SU-DHL-6 (cell line): ENCODE measurements around the gene TRAF6.

Source experiments
- H2AFZ ChIP-seq: fragments of 200-600 bp; sonication (generic); 2 replicates; pipeline ENCODE4 v1.6.1; 2014; ENCODE audit warnings: low read depth, mild to moderate bottlenecking, moderate library complexity, mixed read lengths, antibody characterized with exemption, low read length; ENCODE audit not compliant: severe bottlenecking
- H3F3A ChIP-seq: fragments of 200-600 bp; shearing (Covaris generic); 2 replicates; pipeline ENCODE4 v1.6.0; 2016; ENCODE audit warnings: antibody characterized with exemption, mild to moderate bottlenecking; ENCODE audit not compliant: insufficient read depth
- H3K27ac ChIP-seq: fragments of 200-600 bp; sonication (generic); 2 replicates; pipeline ENCODE4 v1.5.1; 2016; ENCODE audit warnings: low read depth, mild to moderate bottlenecking, low read length, moderate library complexity, mixed read lengths
- H3K27me3 ChIP-seq: fragments of 200-600 bp; sonication (generic), shearing (Covaris generic); 2 replicates; pipeline ENCODE4 v1.6.0; 2014; ENCODE audit warnings: mild to moderate bottlenecking, low read length
- H3K36me3 ChIP-seq: fragments of 200-600 bp; sonication (generic); 2 replicates; pipeline ENCODE4 v1.6.1; 2014; ENCODE audit warnings: mild to moderate bottlenecking, low read length, mixed read lengths
- H3K4me2 ChIP-seq: fragments of 300-600, 200-600 bp; shearing (Covaris generic), sonication (generic); 2 replicates; pipeline ENCODE4 v1.6.0; 2014; ENCODE audit warnings: low read length, low read depth, mild to moderate bottlenecking; ENCODE audit not compliant: poor library complexity, severe bottlenecking
- H3K4me3 ChIP-seq: fragments of 200-600 bp; sonication (generic); 2 replicates; pipeline ENCODE4 v1.5.1; 2014; ENCODE audit warnings: antibody characterized with exemption, low read length, mild to moderate bottlenecking, mixed read lengths; ENCODE audit not compliant: insufficient read depth, poor library complexity, severe bottlenecking
- H3K79me2 ChIP-seq: fragments of 200-600 bp; sonication (generic); 2 replicates; pipeline ENCODE4 v1.6.1; 2014; ENCODE audit warnings: mild to moderate bottlenecking, low read length, moderate library complexity; ENCODE audit not compliant: insufficient read depth
- H3K9ac ChIP-seq: fragments of 200-600 bp; sonication (generic); 2 replicates; pipeline ENCODE4 v1.7.0; 2014; ENCODE audit warnings: mild to moderate bottlenecking, low read length
- H3K9me2 ChIP-seq: fragments of 200-600 bp; sonication (generic); replicated peaks from 2 replicates; pipeline ENCODE4 v1.6.1; 2014; ENCODE audit warnings: low read length; ENCODE audit not compliant: insufficient read depth
- H3K9me3 ChIP-seq: fragments of 200-600 bp; sonication (generic); 2 replicates; pipeline ENCODE4 v1.6.1; 2014; ENCODE audit warnings: low read length, mixed read lengths; ENCODE audit not compliant: insufficient read depth
- H4K20me1 ChIP-seq: fragments of 200-600 bp; sonication (generic); 2 replicates; pipeline ENCODE4 v1.6.1; 2014; ENCODE audit warnings: low read depth, mild to moderate bottlenecking, antibody characterized with exemption, low read length, moderate library complexity, mixed read lengths
- EZH2phosphoT487 ChIP-seq: fragments of 200-600 bp; sonication (generic), shearing (Covaris generic); conservative IDR thresholded peaks from 2 replicates; pipeline ENCODE4 v1.6.1; 2018; ENCODE audit warnings: mild to moderate bottlenecking, antibody characterized with exemption, low read length, moderate library complexity, mixed read lengths
- TF ChIP-seq, protein P1 (sequence below): fragments of 200-600 bp; sonication (generic); IDR thresholded peaks from one replicate; pipeline ENCODE4 v1.5.1; 2017; ENCODE audit warnings: antibody characterized with exemption, mild to moderate bottlenecking, low read length, moderate library complexity; ENCODE audit not compliant: insufficient read depth, poor library complexity, severe bottlenecking

Gene TRAF6

DNA sequence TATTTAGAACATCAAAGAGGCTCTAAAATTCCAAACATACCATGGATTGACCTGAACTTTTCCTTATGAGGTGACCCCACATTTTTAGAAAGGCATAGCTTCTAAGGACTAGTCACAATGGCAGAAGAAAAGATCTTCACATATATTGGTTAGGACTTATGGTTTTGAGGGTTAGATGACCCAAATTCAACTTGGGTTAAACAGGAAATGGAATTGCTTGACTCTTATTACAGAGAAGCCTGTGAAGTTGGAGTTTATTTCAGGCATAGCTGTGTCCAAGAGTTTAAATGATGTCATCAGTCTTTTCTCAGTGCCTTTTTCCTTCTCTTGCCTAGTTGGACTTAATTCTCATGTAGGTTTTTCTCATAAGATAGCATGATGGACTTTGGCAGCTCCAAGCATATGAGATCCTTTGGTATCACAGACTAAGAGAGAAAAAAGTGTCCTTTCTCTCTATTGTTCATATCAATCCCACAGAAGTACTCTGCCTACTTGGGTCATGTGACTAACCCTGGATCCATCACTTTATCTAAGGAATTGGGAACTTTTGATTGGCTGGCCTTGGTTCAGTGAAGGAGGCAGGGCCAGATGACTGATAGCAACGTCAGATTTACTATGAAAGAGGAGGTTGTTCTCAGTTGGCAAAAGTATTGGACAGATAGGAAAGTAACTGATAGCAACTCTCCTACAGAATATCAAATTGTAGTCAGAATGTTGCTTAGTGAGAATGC, 40.5 kb upstream of the TRAF6 start:
- H3K79me2 ChIP-seq, result no peaks in the 10 kb centered on the region

DNA sequence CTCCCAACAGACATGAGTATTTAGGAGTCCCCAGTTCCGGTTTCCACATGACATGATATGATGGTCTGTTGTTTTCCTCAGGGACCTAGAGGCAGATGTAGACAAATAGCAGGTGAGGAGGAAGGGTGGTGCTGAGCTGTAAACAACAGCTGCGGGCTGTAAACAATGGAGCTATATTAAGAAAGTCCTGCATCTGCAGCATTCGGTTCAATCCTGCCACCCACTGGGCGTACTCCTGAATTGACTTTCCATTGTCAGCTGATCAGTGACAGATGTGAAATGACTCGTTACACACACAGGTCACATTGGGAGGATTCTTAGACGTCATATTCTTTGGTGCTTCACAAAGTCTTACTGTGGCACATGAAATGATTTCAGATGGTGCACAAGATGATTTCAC, 30.9 kb upstream of the TRAF6 start:
- Histone ChIP-seq H3K4me3 (no peak overlapping the region), H3K9me2 (no peaks in the 10 kb centered on the region), H2AFZ (no peak overlapping the region), H3K36me3 (no peaks in the 10 kb centered on the region), H3K27ac (no peak overlapping the region), H4K20me1 (no peaks in the 10 kb centered on the region), H3K27me3 (no peaks in the 10 kb centered on the region), H3K79me2 (no peaks in the 10 kb centered on the region), H3F3A (no peaks in the 10 kb centered on the region), H3K4me2 (no peak overlapping the region), H3K9me3 (no peaks in the 10 kb centered on the region), H3K9ac (no peak overlapping the region)
- TF ChIP-seq EZH2phosphoT487, result no peak
- TF ChIP-seq, protein P1, sequence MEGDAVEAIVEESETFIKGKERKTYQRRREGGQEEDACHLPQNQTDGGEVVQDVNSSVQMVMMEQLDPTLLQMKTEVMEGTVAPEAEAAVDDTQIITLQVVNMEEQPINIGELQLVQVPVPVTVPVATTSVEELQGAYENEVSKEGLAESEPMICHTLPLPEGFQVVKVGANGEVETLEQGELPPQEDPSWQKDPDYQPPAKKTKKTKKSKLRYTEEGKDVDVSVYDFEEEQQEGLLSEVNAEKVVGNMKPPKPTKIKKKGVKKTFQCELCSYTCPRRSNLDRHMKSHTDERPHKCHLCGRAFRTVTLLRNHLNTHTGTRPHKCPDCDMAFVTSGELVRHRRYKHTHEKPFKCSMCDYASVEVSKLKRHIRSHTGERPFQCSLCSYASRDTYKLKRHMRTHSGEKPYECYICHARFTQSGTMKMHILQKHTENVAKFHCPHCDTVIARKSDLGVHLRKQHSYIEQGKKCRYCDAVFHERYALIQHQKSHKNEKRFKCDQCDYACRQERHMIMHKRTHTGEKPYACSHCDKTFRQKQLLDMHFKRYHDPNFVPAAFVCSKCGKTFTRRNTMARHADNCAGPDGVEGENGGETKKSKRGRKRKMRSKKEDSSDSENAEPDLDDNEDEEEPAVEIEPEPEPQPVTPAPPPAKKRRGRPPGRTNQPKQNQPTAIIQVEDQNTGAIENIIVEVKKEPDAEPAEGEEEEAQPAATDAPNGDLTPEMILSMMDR, result no peak

More for the DNA sequence above, 40.5 kb upstream of the TRAF6 start:
- Histone ChIP-seq H3K27ac (no peak overlapping the region), H4K20me1 (no peaks in the 10 kb centered on the region), H3K4me2 (no peak overlapping the region), H2AFZ (no peak overlapping the region), H3K4me3 (no peak overlapping the region), H3K9me3 (no peaks in the 10 kb centered on the region), H3K36me3 (no peaks in the 10 kb centered on the region), H3K9ac (no peak overlapping the region), H3F3A (no peaks in the 10 kb centered on the region), H3K9me2 (no peaks in the 10 kb centered on the region), H3K27me3 (no peaks in the 10 kb centered on the region)
- TF ChIP-seq, protein P1, result no peak
- no peak for TF ChIP-seq EZH2phosphoT487

DNA sequence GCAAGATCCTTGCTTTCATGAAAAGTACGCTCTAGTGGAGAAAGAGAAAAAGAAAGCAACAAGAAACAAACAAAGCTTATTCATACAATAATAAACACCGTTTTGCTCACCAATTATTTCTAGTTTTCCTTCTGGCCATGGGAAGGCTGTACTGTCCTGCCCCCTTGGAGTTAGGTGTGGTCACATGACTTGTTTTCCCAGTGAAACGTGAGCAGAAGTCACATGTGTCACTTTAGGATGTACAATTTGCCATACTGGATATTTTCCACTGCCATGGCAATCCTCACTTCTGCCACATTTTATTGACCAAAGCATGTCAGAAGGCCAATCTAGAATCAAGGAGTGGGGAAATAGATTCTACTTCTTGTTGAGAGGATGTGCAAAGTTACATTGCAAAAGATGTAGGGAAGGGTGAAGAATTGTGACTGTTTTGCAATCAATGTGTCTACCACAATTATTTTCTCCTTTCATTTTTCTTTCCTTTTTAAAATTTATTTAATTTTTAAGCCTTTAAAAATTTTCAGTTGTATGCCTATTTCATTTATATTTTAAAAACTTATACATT, 24.3 kb upstream of the TRAF6 start:
- H3F3A ChIP-seq, result no peaks in the 10 kb centered on the region
- no peak overlapping the region for H3K4me3 ChIP-seq
- no peak overlapping the region for H2AFZ ChIP-seq
- H3K9me3 ChIP-seq, result no peaks in the 10 kb centered on the region
- H3K27me3 ChIP-seq, result no peaks in the 10 kb centered on the region
- no peaks in the 10 kb centered on the region for H4K20me1 ChIP-seq
- H3K4me2 ChIP-seq, result no peak overlapping the region
- no peak for TF ChIP-seq EZH2phosphoT487
- TF ChIP-seq, protein P1, result no peak
- H3K9ac ChIP-seq, result no peak overlapping the region
- H3K36me3 ChIP-seq, result no peaks in the 10 kb centered on the region
- H3K9me2 ChIP-seq, result no peaks in the 10 kb centered on the region
- no peak overlapping the region for H3K27ac ChIP-seq
- H3K79me2 ChIP-seq, result no peaks in the 10 kb centered on the region
